ENCODE measurements around the gene C20orf96.
"Not testable (repeated sequence)": the region's sequence is repeated elsewhere in the genome, so short reads cannot be mapped to it uniquely, and the experiment has no call there.

Gene C20orf96

GRCh38 chr20:235891-236290, 54.7 kb downstream of the C20orf96 start:
- no peak for DNase-seq

GRCh38 chr20:227439-228105, 63.0 kb downstream of the C20orf96 start:
- no peak for DNase-seq

GRCh38 chr20:226958-227357, 63.6 kb downstream of the C20orf96 start, which contains the start of gene DEFB129:
TSS of gene DEFB129 (plus strand) at chr20:227258. CDS start at chr20:227289, 31 bp downstream.
- no peak for DNase-seq

GRCh38 chr20:225879-226278, 64.7 kb downstream of the C20orf96 start:
- not testable (repeated sequence) for DNase-seq

GRCh38 chr20:221258-221830, 69.2 kb downstream of the C20orf96 start:
- no peak for DNase-seq

Measured in NCI-H2029 treated with DMSO at 0.1 percent for 48 hours (cell line).